GM12892 (cell line): Measurements from ENCODE around the gene DNAJA3.

Experiments used
- DNase-seq: peaks from one replicate; pipeline ENCODE4 v3.0.0; 2011; ENCODE audit not compliant: insufficient read length
- FAIRE-seq: peaks from 2 replicates; lab custom pipeline; 2011; peaks lifted over from hg19 to GRCh38; lab: Jason Lieb, UNC
- POLR2A ChIP-seq: IDR thresholded peaks from 2 replicates; pipeline ENCODE4 v1.6.1; 2011; ENCODE audit warnings: low read depth, low read length, control low read depth
- POLR2AphosphoS5 ChIP-seq: IDR thresholded peaks from 2 replicates; pipeline ENCODE4 v1.6.1; 2011; ENCODE audit warnings: low read depth, low read length, control low read depth
- TAF1 ChIP-seq: IDR thresholded peaks from 2 replicates; pipeline ENCODE4 v1.6.1; 2011; ENCODE audit warnings: low read depth, mild to moderate bottlenecking, control low read depth, low read length, borderline replicate concordance

DNAJA3 gene

GRCh38 chr16:4475880-4476788 lies 50.5 kb downstream of the DNAJA3 start, which contains the start of gene HMOX2:
HMOX2 (plus strand) TSS chr16:4476398; CDS start chr16:4505525, 29,127 bp downstream.
- DNase-seq (peak; percentile 95), FAIRE-seq (peak; percentile 96)
- TF ChIP-seq POLR2A (peak; percentile 95), POLR2AphosphoS5 (peak; percentile 86), TAF1 (peak; percentile 52; the same call in 1 of the 2 replicates)

- TF ChIP-seq POLR2A (no peak), POLR2AphosphoS5 (no peak), TAF1 (no peak)
- FAIRE-seq (no peak), DNase-seq (no peak)
These were observed 52.3 kb downstream of the DNAJA3 start for GRCh38 chr16:4477966-4478365.

- TF ChIP-seq TAF1, result no peak
- no peak for TF ChIP-seq POLR2A
- TF ChIP-seq POLR2AphosphoS5, result no peak
- no peak for FAIRE-seq
- DNase-seq, result no peak
These were observed 55.9 kb downstream of the DNAJA3 start for GRCh38 chr16:4481526-4481925.

- no peak for TF ChIP-seq POLR2AphosphoS5
- no peak for TF ChIP-seq TAF1
- TF ChIP-seq POLR2A, result no peak
- FAIRE-seq (no peak), DNase-seq (no peak)
These were observed 56.3 kb downstream of the DNAJA3 start for GRCh38 chr16:4481963-4482362.

GRCh38 chr16:4486126-4486893 lies 60.6 kb downstream of the DNAJA3 start:
- FAIRE-seq (no peak), DNase-seq (no peak)
- TF ChIP-seq POLR2A (no peak), TAF1 (no peak), POLR2AphosphoS5 (no peak)

GRCh38 chr16:4487955-4488498 lies 62.4 kb downstream of the DNAJA3 start:
- no peak for DNase-seq
- TF ChIP-seq POLR2A, result no peak
- no peak for TF ChIP-seq POLR2AphosphoS5
- TF ChIP-seq TAF1, result no peak
- no peak for FAIRE-seq

GRCh38 chr16:4488499-4488967 lies 62.9 kb downstream of the DNAJA3 start:
- TF ChIP-seq TAF1 (no peak), POLR2A (no peak)
- DNase-seq (no peak), FAIRE-seq (no peak)

- no peak for TF ChIP-seq POLR2AphosphoS5
- TF ChIP-seq TAF1, result no peak
- TF ChIP-seq POLR2A, result no peak
- FAIRE-seq, result no peak
- DNase-seq, result no peak
These were observed 63.4 kb downstream of the DNAJA3 start for GRCh38 chr16:4489030-4489429.

- TF ChIP-seq POLR2A, result no peak
- no peak for TF ChIP-seq TAF1
- TF ChIP-seq POLR2AphosphoS5, result no peak
- DNase-seq (no peak), FAIRE-seq (no peak)
These were observed 66.2 kb downstream of the DNAJA3 start for GRCh38 chr16:4491898-4492297.

GRCh38 chr16:4494746-4495490 lies 69.2 kb downstream of the DNAJA3 start:
- no peak for DNase-seq
- no peak for TF ChIP-seq TAF1
- no peak for TF ChIP-seq POLR2AphosphoS5
- TF ChIP-seq POLR2A, result no peak
- no peak for FAIRE-seq

GRCh38 chr16:4495766-4496165 lies 70.1 kb downstream of the DNAJA3 start:
- TF ChIP-seq TAF1 (no peak), POLR2AphosphoS5 (no peak), POLR2A (no peak)
- FAIRE-seq (no peak), DNase-seq (no peak)

- FAIRE-seq, result no peak
- TF ChIP-seq POLR2AphosphoS5 (no peak), TAF1 (no peak), POLR2A (no peak)
- DNase-seq, result no peak
These were observed 70.6 kb downstream of the DNAJA3 start for GRCh38 chr16:4496305-4496704.
